Cerebellar cortex (tissue), 1 donor: ENCODE measurements around the gene OR4A5.
"Not testable (repeated sequence)": the region's sequence is repeated elsewhere in the genome, so short reads cannot be mapped to it uniquely, and the experiment has no call there.

Experiments
- DNase-seq: peaks from one replicate; pipeline ENCODE4 v3.0.0-alpha.2; 2015; ENCODE audit warnings: low spot score

Gene OR4A5, protein sequence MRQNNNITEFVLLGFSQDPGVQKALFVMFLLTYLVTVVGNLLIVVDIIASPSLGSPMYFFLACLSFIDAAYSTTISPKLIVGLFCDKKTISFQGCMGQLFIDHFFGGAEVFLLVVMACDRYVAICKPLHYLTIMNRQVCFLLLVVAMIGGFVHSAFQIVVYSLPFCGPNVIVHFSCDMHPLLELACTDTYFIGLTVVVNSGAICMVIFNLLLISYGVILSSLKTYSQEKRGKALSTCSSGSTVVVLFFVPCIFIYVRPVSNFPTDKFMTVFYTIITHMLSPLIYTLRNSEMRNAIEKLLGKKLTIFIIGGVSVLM

GRCh38 chr11:54706532-54706931 is at the start of gene OR4A5:
TSS of gene OR4A5 (plus strand) at chr11:54706832. CDS start at chr11:54706885, 53 bp downstream.
- not testable (repeated sequence) for DNase-seq

DNA sequence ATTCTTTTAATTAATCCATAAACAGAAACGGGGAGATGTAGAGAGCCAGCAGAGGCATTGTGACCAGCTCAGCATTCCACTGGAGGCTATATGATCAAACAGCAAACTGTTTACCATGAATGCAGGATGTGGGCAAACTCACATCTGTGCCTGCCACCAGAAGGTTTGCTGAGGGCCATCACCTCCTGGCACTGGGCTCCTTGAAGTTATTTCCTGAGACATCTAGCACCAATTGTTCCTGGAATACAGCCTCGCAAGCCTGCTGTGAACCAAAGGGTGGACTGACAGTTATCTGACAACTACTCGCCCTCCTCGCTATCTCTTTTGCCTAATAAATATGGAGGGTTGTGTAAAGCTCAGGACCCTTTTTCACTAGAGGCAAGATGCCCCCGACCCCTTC is 13.5 kb downstream of the OR4A5 start:
- DNase-seq, result not testable (repeated sequence)
